Endothelial cell of umbilical vein (primary cell): Measurements from ENCODE around the gene CCDC195.

Experiments
- EZH2 ChIP-seq: IDR thresholded peaks from 2 replicates; pipeline ENCODE4 v1.6.1; 2012; ENCODE audit warnings: borderline replicate concordance, low read depth, mild to moderate bottlenecking, moderate library complexity, low read length, inconsistent platforms; ENCODE audit not compliant: severe bottlenecking
- FOS ChIP-seq: IDR thresholded peaks from 2 replicates; pipeline ENCODE4 v1.6.1; 2011; ENCODE audit warnings: mild to moderate bottlenecking, low read length, moderate library complexity, borderline replicate concordance; ENCODE audit not compliant: insufficient read depth
- GATA2 ChIP-seq: IDR thresholded peaks from 2 replicates; pipeline ENCODE4 v1.7.0; 2011; ENCODE audit warnings: low read depth, mild to moderate bottlenecking, moderate library complexity, mixed read lengths, low read length; ENCODE audit not compliant: insufficient read length, insufficient read depth
- JUN ChIP-seq: IDR thresholded peaks from 2 replicates; pipeline ENCODE4 v1.6.1; 2011; ENCODE audit warnings: borderline replicate concordance, low read depth; ENCODE audit not compliant: insufficient read length, insufficient read depth
- MYC ChIP-seq: IDR thresholded peaks from one replicate; pipeline ENCODE4 v1.6.1; 2011; ENCODE audit warnings: mild to moderate bottlenecking, low read depth, low read length
- POLR2A ChIP-seq: IDR thresholded peaks from 2 replicates; pipeline ENCODE4 v1.6.1; 2012; ENCODE audit warnings: low read depth, mild to moderate bottlenecking, control low read depth, low read length
- POLR2AphosphoS5 ChIP-seq: IDR thresholded peaks from 2 replicates; pipeline ENCODE4 v1.6.1; 2012; ENCODE audit warnings: low read depth, mild to moderate bottlenecking, control low read depth, low read length, moderate library complexity; ENCODE audit not compliant: insufficient read depth
- TF ChIP-seq, protein P1 (sequence below), 2 donors: IDR thresholded peaks; 1 replicate in 1 of 2; 2 replicates in 1 of 2; pipeline ENCODE4 v1.5.1; 2011; ENCODE audit warnings: low read length in 2 of 2, mild to moderate bottlenecking in 2 of 2, moderate library complexity in 2 of 2, control low read depth in 1 of 2, inconsistent platforms in 1 of 2, low read depth in 1 of 2; ENCODE audit not compliant: insufficient read depth in 1 of 2; ENCODE audit errors: extremely low read depth in 1 of 2
- TF ChIP-seq, protein P2 (sequence below): IDR thresholded peaks from 2 replicates; pipeline ENCODE4 v1.6.1; 2011; ENCODE audit not compliant: insufficient read depth, insufficient read length

DNA sequence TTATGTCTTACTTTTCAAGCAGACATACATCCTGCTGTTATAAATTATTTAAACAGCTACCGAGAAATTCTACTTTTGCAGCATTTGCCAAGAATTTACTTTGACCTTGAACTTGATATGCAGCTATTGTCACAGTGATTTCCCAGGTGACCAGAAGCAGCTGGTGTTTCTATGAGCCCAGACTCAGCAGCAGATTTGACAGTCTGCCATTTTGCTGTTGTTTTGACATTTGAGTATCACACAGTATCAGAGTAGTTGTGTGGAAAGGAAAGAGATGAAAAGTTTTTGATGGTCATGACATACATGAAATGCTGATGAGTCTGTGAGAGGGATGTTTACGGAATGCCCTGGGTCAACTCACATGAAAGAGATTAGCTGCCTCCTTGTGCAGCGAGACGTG lies 6.6 kb upstream of the CCDC195 start:
- no peak for TF ChIP-seq POLR2AphosphoS5
- TF ChIP-seq, protein P1, sequence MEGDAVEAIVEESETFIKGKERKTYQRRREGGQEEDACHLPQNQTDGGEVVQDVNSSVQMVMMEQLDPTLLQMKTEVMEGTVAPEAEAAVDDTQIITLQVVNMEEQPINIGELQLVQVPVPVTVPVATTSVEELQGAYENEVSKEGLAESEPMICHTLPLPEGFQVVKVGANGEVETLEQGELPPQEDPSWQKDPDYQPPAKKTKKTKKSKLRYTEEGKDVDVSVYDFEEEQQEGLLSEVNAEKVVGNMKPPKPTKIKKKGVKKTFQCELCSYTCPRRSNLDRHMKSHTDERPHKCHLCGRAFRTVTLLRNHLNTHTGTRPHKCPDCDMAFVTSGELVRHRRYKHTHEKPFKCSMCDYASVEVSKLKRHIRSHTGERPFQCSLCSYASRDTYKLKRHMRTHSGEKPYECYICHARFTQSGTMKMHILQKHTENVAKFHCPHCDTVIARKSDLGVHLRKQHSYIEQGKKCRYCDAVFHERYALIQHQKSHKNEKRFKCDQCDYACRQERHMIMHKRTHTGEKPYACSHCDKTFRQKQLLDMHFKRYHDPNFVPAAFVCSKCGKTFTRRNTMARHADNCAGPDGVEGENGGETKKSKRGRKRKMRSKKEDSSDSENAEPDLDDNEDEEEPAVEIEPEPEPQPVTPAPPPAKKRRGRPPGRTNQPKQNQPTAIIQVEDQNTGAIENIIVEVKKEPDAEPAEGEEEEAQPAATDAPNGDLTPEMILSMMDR (IDR thresholded peaks at IDR 0.05; ENCODE audit: extremely low read depth in 1 of 2, insufficient read depth in 1 of 2, low read depth in 1 of 2, low read length in 2 of 2) = no peak
- TF ChIP-seq, protein P2, sequence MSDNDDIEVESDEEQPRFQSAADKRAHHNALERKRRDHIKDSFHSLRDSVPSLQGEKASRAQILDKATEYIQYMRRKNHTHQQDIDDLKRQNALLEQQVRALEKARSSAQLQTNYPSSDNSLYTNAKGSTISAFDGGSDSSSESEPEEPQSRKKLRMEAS = no peak
- TF ChIP-seq POLR2A = no peak
- TF ChIP-seq GATA2 = no peak
- TF ChIP-seq FOS = no peak
- TF ChIP-seq EZH2 = no peak
- TF ChIP-seq MYC = no peak
- TF ChIP-seq JUN = no peak
